Measurements from ENCODE around the gene RIC8B.

- no peak for TF ChIP-seq CTCF (IDR thresholded peaks at IDR 0.05)
- no peak for TF ChIP-seq POLR2AphosphoS5 (IDR thresholded peaks at IDR 0.05)
Observed at GRCh38 chr12:106766393-106766826, 8.1 kb upstream of the RIC8B start.

All from suprapubic skin (tissue), 3 donors.